ENCODE results near the gene OR2AE1. TPM values are rescaled to one million over a fixed set of nuclear protein-coding genes. Genes with fewer than 3 reads are reported as not detected.
A peak's percentile ranks its signal among the peaks of the same experiment; 100 is the strongest.

The OR2AE1 gene
- total and polyA plus RNA-seq, 2 of the 13 experiments (the other 11 are each of a cell fraction or from before 2014, with no cell fraction given), result not detected

- TF ChIP-seq GRHL1 (CRISPR knock-in tag; conservative IDR thresholded peaks at IDR 0.05), result no peak
- peak; percentile 81 for TF ChIP-seq MYC (CRISPR knock-in tag; IDR thresholded peaks at IDR 0.05; ENCODE audit: borderline replicate concordance)
- peak; percentile 86 for TF ChIP-seq SALL2 (CRISPR knock-in tag; IDR thresholded peaks at IDR 0.05)
- TF ChIP-seq BCLAF1 (IDR thresholded peaks at IDR 0.05), result no peak
- TF ChIP-seq ZNF230 (CRISPR knock-in tag; IDR thresholded peaks at IDR 0.05), result no peak
- TF ChIP-seq JUNB (CRISPR knock-in tag; IDR thresholded peaks at IDR 0.05; ENCODE audit: borderline replicate concordance), result no peak
- no peak for TF ChIP-seq ZNF253 (CRISPR knock-in tag; IDR thresholded peaks at IDR 0.05; ENCODE audit: borderline replicate concordance)
- TF ChIP-seq ONECUT2 (CRISPR knock-in tag; IDR thresholded peaks at IDR 0.05), result no peak
- TF ChIP-seq ZUFSP (CRISPR knock-in tag; IDR thresholded peaks at IDR 0.05; ENCODE audit: borderline replicate concordance), result no peak
- TF ChIP-seq ZBTB20 (CRISPR knock-in tag; IDR thresholded peaks at IDR 0.05; ENCODE audit: borderline replicate concordance, low read depth), result 0 out of 2 replicates have a peak, but pooled peaks have one; percentile 25
- peak; percentile 93 for TF ChIP-seq YEATS2 (CRISPR knock-in tag; IDR thresholded peaks at IDR 0.05; ENCODE audit: borderline replicate concordance)
- no peak for TF ChIP-seq SRF (IDR thresholded peaks at IDR 0.05; ENCODE audit: low read depth, low read length)
- peak; percentile 90 for TF ChIP-seq AGO2 (optimal IDR thresholded peaks at IDR 0.05; ENCODE audit: low read depth, low read length)
- peak; percentile 33; the same call in 1 of the 2 replicates for TF ChIP-seq GLI4 (CRISPR knock-in tag; IDR thresholded peaks at IDR 0.05; ENCODE audit: borderline replicate concordance)
- TF ChIP-seq ZNF280B (CRISPR knock-in tag; IDR thresholded peaks at IDR 0.05; ENCODE audit: borderline replicate concordance), result peak; percentile 60; the same call in 1 of the 2 replicates
- no peak for TF ChIP-seq SATB2 (CRISPR knock-in tag; IDR thresholded peaks at IDR 0.05)
- TF ChIP-seq ZFP36L2 (CRISPR knock-in tag; IDR thresholded peaks at IDR 0.05), result no peak
- peak; percentile 55; the same call in 1 of the 2 replicates for TF ChIP-seq ZNF547 (CRISPR knock-in tag; IDR thresholded peaks at IDR 0.05)
- TF ChIP-seq KLF13 (CRISPR knock-in tag; IDR thresholded peaks at IDR 0.05), result no peak
- no peak for TF ChIP-seq RCOR2 (CRISPR knock-in tag; IDR thresholded peaks at IDR 0.05)
Observed at GRCh38 chr7:99918959-99919813, 42.4 kb upstream of the OR2AE1 start, which contains the start of gene TRIM4 (continued).
